Bronchial epithelial cell (primary cell): ENCODE measurements around the gene GEMIN7. TPM values are rescaled to one million over a fixed set of nuclear protein-coding genes. Genes with fewer than 3 reads are reported as not detected.

ENCODE experiments used
- DNase-seq: peaks from one replicate; pipeline ENCODE4 v3.0.0-alpha.2; 2010; ENCODE audit warnings: low read depth
- FAIRE-seq: peaks from 2 replicates; lab custom pipeline; 2011; peaks lifted over from hg19 to GRCh38; lab: Jason Lieb, UNC
- H3K27me3 ChIP-seq: 2 replicates; pipeline ENCODE4 v1.5.1; 2011; ENCODE audit warnings: low read length; ENCODE audit not compliant: control insufficient read depth, insufficient read depth
- H3K36me3 ChIP-seq: 2 replicates; pipeline ENCODE4 v1.5.1; 2011; ENCODE audit warnings: low read length; ENCODE audit not compliant: control insufficient read depth, insufficient read depth
- H3K4me3 ChIP-seq: 2 replicates; pipeline ENCODE4 v1.5.1; 2011; ENCODE audit warnings: mild to moderate bottlenecking, low read depth, low read length, control low read depth
- total RNA-seq: library from RNA; depleted of rRNA; stranded (reverse); fragments of >200 nt; gene quantifications from 2 replicates; pipeline ENCODE4 v1.2.1, GENCODE V29; 2014
- TF ChIP-seq, protein P1 (sequence below): IDR thresholded peaks from 2 replicates; pipeline ENCODE4 v1.5.1; 2011; ENCODE audit warnings: mild to moderate bottlenecking, moderate library complexity, low read length, control low read depth, inconsistent platforms; ENCODE audit not compliant: insufficient read depth, severe bottlenecking

The GEMIN7 gene
- total RNA-seq, 1 donor from 2014 or later = 23.2 TPM

DNA sequence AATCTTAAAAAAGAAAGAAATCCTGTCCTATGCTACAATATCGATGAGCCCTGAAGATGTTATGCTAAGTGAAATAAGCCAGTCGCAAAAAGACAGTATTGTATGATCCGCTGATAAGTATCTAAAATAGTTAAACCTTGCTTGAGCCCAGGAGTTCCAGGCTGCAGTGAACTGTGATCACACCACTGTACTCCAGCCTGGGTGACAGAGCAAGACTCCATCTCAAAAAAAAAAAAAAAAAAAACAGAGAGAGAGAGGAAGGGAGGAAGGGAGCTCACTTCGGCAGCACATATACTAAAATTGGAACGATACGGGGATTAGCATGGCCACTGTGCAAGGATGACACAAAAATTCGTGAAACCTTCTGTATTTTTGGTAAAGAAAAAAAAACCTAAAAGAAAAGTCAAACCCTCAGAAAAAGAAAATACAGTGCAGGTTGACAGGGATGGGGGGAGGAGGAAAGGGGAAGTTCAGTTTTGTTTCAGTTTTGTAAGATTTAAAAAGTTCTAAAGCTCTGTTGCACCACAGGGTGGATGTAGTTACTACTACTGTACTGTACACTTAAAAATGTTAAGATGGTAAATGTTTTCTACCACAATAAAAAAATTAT is 31.8 kb upstream of the GEMIN7 start:
- no peaks in the 10 kb centered on the region for H3K27me3 ChIP-seq
- no peak overlapping the region for H3K4me3 ChIP-seq
- FAIRE-seq (no peak), DNase-seq (no peak)
- TF ChIP-seq, protein P1, sequence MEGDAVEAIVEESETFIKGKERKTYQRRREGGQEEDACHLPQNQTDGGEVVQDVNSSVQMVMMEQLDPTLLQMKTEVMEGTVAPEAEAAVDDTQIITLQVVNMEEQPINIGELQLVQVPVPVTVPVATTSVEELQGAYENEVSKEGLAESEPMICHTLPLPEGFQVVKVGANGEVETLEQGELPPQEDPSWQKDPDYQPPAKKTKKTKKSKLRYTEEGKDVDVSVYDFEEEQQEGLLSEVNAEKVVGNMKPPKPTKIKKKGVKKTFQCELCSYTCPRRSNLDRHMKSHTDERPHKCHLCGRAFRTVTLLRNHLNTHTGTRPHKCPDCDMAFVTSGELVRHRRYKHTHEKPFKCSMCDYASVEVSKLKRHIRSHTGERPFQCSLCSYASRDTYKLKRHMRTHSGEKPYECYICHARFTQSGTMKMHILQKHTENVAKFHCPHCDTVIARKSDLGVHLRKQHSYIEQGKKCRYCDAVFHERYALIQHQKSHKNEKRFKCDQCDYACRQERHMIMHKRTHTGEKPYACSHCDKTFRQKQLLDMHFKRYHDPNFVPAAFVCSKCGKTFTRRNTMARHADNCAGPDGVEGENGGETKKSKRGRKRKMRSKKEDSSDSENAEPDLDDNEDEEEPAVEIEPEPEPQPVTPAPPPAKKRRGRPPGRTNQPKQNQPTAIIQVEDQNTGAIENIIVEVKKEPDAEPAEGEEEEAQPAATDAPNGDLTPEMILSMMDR = no peak
- peaks cover 17% of the 10 kb centered on the region for H3K36me3 ChIP-seq

DNA sequence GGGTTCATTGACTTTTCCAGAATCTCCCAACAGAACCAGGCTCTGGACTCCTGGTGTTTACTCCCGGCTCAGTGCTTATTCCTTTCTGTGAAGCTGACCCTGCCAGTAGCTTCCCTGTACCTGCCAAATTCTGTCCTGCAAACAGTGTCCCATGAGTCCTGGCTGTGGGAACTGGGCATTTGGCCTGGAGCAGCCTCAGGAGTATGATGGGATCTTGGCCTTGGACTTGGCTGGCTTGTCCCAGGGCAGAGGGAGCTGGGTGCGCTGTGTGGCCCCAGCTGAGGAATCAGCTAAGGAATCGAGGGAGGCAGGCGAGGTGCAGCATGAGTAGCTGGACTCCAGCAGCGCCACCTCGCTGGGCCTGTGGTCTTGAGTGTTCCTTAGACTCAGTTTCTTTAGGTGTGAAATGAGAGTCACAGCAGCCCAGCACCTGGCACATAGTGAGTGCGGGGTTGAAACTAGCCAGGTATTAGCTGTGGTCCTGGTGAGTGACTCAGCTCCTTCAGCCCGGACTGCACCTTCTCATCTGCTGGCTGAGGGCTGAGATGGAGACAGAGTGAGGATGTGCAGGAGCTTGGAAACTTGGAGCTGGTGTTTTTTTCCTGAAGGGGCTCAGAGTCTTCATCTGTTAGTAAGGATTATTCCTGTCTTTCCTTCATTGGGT is 29.9 kb upstream of the GEMIN7 start:
- H3K36me3 ChIP-seq = peaks cover 19% of the 10 kb centered on the region
- TF ChIP-seq, protein P1 = no peak
- H3K4me3 ChIP-seq = no peak overlapping the region
- DNase-seq = peak; percentile 48
- no peak for FAIRE-seq
- H3K27me3 ChIP-seq = no peaks in the 10 kb centered on the region

- DNase-seq (peak; percentile 70), FAIRE-seq (no peak)
- TF ChIP-seq, protein P1 = no peak
- Histone ChIP-seq H3K4me3 (no peak overlapping the region), H3K27me3 (no peaks in the 10 kb centered on the region), H3K36me3 (peaks cover 20% of the 10 kb centered on the region)
These were observed 29.0 kb upstream of the GEMIN7 start for GRCh38 chr19:45050036-45050435.

GRCh38 chr19:45051929-45052579 is 27.0 kb upstream of the GEMIN7 start:
- Histone ChIP-seq H3K36me3 (peaks cover 26% of the 10 kb centered on the region), H3K4me3 (no peak overlapping the region)

GRCh38 chr19:45056831-45057230 is 22.2 kb upstream of the GEMIN7 start:
- H3K27me3 ChIP-seq = no peaks in the 10 kb centered on the region
- no peak overlapping the region for H3K4me3 ChIP-seq
- no peak for DNase-seq
- H3K36me3 ChIP-seq = peaks cover 55% of the 10 kb centered on the region
- FAIRE-seq = no peak
- TF ChIP-seq, protein P1 = no peak

More at GRCh38 chr19:45051929-45052579, 27.0 kb upstream of the GEMIN7 start:
- H3K27me3 ChIP-seq = no peaks in the 10 kb centered on the region
- no peak for FAIRE-seq
- TF ChIP-seq, protein P1 = no peak
- DNase-seq = no peak
